HG02678 (cell line): Measurements from ENCODE around the gene RAG1.

Experiments used
- ATAC-seq: cut with Tn5 transposase; IDR thresholded peaks from one replicate; pipeline ENCODE4 v1.9.1; 2021; ENCODE audit warnings: mild to moderate bottlenecking, moderate library complexity; ENCODE audit not compliant: unreplicated experiment

Gene RAG1

GRCh38 chr11:36627006-36627405 lies 59.2 kb downstream of the RAG1 start:
- no peak for ATAC-seq

GRCh38 chr11:36627471-36627870 lies 59.7 kb downstream of the RAG1 start:
- no peak for ATAC-seq

GRCh38 chr11:36628141-36628540 lies 60.3 kb downstream of the RAG1 start:
- no peak for ATAC-seq

- no peak for ATAC-seq
These were observed 61.0 kb downstream of the RAG1 start for GRCh38 chr11:36628765-36629244.
